ENCODE results near the gene EPN1. TPM values are rescaled to one million over a fixed set of nuclear protein-coding genes. Genes with fewer than 3 reads are reported as not detected.

EPN1 gene
- total and polyA plus RNA-seq, 2 of the 8 experiments (the other 6 are each of a cell fraction or from before 2014, with no cell fraction given), result 49.6 to 200 TPM

DNA sequence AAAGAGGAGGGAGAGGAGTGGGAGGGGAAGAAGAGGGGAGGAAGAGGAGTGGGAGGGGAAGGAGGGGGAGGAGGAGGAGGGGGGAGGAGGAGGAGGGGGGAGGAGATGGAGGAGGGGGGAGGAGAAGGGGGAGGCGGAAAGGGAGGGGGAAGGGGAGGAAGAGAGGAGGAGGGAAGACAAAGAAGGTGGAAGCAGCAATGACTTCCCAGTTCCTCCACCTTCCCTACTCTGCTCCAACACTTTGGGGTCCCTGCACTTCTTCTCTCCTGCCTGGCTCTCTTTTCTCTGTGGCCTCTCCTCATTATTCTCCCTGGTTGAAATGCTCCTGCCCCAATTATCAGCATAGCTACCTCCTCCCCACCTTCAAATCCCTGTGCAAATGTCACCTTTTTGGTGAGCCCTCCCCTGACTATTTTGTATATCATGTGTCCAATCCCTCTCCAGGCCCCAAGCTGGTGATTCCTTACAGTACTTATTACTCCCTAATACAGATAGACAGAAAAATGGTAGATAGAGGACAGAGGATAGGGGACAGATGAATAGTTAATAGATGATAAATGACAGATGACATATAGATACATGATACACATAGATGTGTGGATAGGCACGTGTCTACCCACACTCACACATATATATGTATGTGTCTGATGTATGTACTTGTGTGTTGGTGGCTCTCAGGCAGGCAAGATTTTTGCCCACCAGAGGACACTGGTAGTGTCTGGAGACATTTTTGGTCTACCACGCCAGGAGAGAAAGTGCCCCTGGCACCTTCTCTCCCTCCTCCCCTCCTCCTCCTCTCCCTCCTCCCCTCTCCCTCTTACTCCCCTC, 38.0 kb downstream of the EPN1 start (continued):
- TF ChIP-seq CHD7 (IDR thresholded peaks at IDR 0.05; ENCODE audit: insufficient replicate concordance, low read length), result no peak
- no peak for TF ChIP-seq NRF1 (IDR thresholded peaks at IDR 0.05; ENCODE audit: low read depth, low read length)
- TF ChIP-seq PHF8 (conservative IDR thresholded peaks at IDR 0.05; ENCODE audit: low read depth, low read length), result no peak
- no peak for TF ChIP-seq EZH2 (IDR thresholded peaks at IDR 0.05; ENCODE audit: low read depth, low read length, severe bottlenecking)
- no peak for TF ChIP-seq E2F6 (IDR thresholded peaks at IDR 0.05)

All from H1 (cell line).